Prostate gland (tissue), 2 donors: Measurements from ENCODE around the gene ENAH.

ENCODE experiments used
- POLR2A ChIP-seq: fragments of 450-650 bp; IDR thresholded peaks from one replicate; pipeline ENCODE4 v1.6.1; 2016; ENCODE audit warnings: antibody characterized with exemption, mild to moderate bottlenecking
- TF ChIP-seq, protein P1 (sequence below), 4 experiments: fragments of 200-600 bp in 2 of 4; fragments of 450-650 bp in 2 of 4; sonication (generic) in 2 of 4; IDR thresholded peaks; 1 replicate in 3 of 4; 2 replicates in 1 of 4; pipeline ENCODE4 v1.5.1; 2016 to 2019; ENCODE audit warnings: antibody characterized with exemption in 4 of 4, mild to moderate bottlenecking in 2 of 4, moderate library complexity in 2 of 4

DNA sequence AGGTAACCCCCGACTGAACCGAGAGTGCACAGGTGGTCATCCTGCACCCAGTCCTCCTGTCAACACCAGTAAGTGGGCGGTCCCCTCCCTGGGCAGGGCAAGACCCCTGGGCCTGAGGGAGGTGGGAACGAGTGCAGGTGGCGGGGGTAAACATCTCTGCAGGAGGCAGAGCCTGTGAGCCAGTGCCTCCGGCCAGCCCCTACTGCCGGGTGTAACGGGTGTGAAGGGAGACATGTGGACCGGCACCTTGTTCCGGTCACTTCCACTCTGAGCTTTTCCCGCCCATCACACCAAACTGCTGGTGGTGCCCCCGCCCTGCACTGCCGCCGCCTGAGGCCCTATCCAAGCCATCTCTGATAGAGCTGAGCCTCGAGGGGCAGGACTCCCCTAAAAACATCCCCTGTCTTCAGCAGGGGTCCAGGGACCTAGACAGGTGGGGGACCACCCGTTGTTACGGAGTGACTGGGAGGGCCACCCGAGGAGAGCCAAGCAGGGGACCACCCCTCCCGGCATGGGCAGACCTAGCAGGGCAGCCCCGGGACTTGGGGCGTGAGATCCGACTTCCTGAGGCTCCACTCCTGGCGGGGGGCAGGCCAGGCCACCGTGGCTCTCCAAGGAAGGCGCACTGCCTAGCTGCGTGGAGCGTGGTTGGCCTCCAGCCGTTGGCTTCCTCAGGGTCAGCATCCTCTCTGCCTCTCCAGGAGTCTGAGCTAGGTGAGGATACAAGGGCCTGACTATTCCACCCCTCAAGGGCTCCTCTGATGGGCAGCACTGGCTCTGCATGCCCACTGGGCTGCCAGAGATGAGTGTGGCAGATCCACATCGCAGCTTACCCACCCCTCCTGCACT lies 181.2 kb downstream of the ENAH start:
- TF ChIP-seq, protein P1, sequence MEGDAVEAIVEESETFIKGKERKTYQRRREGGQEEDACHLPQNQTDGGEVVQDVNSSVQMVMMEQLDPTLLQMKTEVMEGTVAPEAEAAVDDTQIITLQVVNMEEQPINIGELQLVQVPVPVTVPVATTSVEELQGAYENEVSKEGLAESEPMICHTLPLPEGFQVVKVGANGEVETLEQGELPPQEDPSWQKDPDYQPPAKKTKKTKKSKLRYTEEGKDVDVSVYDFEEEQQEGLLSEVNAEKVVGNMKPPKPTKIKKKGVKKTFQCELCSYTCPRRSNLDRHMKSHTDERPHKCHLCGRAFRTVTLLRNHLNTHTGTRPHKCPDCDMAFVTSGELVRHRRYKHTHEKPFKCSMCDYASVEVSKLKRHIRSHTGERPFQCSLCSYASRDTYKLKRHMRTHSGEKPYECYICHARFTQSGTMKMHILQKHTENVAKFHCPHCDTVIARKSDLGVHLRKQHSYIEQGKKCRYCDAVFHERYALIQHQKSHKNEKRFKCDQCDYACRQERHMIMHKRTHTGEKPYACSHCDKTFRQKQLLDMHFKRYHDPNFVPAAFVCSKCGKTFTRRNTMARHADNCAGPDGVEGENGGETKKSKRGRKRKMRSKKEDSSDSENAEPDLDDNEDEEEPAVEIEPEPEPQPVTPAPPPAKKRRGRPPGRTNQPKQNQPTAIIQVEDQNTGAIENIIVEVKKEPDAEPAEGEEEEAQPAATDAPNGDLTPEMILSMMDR (IDR thresholded peaks at IDR 0.05), result no peak
- TF ChIP-seq POLR2A, result no peak
